Endothelial cell of umbilical vein (primary cell): Measurements from ENCODE around the gene CDH23. TPM values are rescaled to one million over a fixed set of nuclear protein-coding genes. Genes with fewer than 3 reads are reported as not detected.

Experiments used
- BruUV-seq: library from RNA; stranded (reverse); fragments of 400-500 nt; replicated peaks from 2 replicates; lab custom pipeline; 2021; lab: Mats Ljungman, UMichigan
- CTCF ChIA-PET: fragments of 300-600, 350-600 bp; sonication (Branson Sonifier 250); formaldehyde crosslinking; loops from one replicate; lab custom pipeline; 2021; ENCODE audit warnings: antibody characterized with exemption, inconsistent platforms; lab: Charles Lee
- POLR2A ChIA-PET: fragments of 300-600, 350-600 bp; sonication (Branson Sonifier 250); formaldehyde crosslinking; loops from one replicate; lab custom pipeline; 2021; ENCODE audit warnings: antibody characterized with exemption, inconsistent platforms; lab: Charles Lee
- DNase-seq: peaks from one replicate; pipeline ENCODE4 v3.0.0-alpha.2; 2011; ENCODE audit warnings: low read depth, low spot score
- FAIRE-seq: peaks from 2 replicates; lab custom pipeline; 2011; peaks lifted over from hg19 to GRCh38; lab: Jason Lieb, UNC
- H2AFZ ChIP-seq: 2 replicates; pipeline ENCODE4 v1.6.0; 2012; ENCODE audit warnings: low read depth, low read length, control low read depth, inconsistent platforms
- H3K27ac ChIP-seq: 2 replicates; pipeline ENCODE4 v1.5.1; 2011; ENCODE audit warnings: low read depth, mild to moderate bottlenecking, control low read depth, low read length, moderate library complexity; ENCODE audit not compliant: insufficient read depth
- H3K27me3 ChIP-seq, 2 experiments: 2 replicates each; pipeline versions ENCODE4 v1.6.0 to v1.6.1; 2011; ENCODE audit warnings: low read length in 2 of 2, mixed read lengths in 1 of 2; ENCODE audit not compliant: control insufficient read depth in 2 of 2, insufficient read depth in 2 of 2
- H3K36me3 ChIP-seq, 2 experiments: 2 replicates in 1 of 2; 3 replicates in 1 of 2; pipeline ENCODE4 v1.5.1; 2011; ENCODE audit warnings: low read length in 2 of 2, mild to moderate bottlenecking in 1 of 2, moderate library complexity in 1 of 2; ENCODE audit not compliant: control insufficient read depth in 2 of 2, insufficient read depth in 2 of 2; ENCODE audit errors: extremely low read depth in 1 of 2
- H3K4me1 ChIP-seq: 3 replicates; pipeline ENCODE4 v1.5.1; 2011; ENCODE audit warnings: mild to moderate bottlenecking, low read length; ENCODE audit not compliant: control insufficient read depth, insufficient read depth; ENCODE audit errors: extremely low read depth
- H3K4me2 ChIP-seq: 2 replicates; pipeline ENCODE4 v1.6.1; 2011; ENCODE audit warnings: low read length, control low read depth, mixed read lengths; ENCODE audit not compliant: insufficient read depth
- H3K4me3 ChIP-seq, 3 experiments: fragments of 200-600 bp in 1 of 3; sonication (generic), shearing (Covaris generic) in 1 of 3; replicated peaks in 1 of 3; 2 replicates each; pipeline ENCODE4 v1.5.1; 2011 to 2016; ENCODE audit warnings: control low read depth in 3 of 3, low read length in 3 of 3, mild to moderate bottlenecking in 2 of 3, inconsistent platforms in 1 of 3, low read depth in 1 of 3, moderate library complexity in 1 of 3; ENCODE audit not compliant: insufficient read depth in 1 of 3
- H3K79me2 ChIP-seq: 2 replicates; pipeline ENCODE4 v1.6.0; 2012; ENCODE audit warnings: low read length, inconsistent platforms; ENCODE audit not compliant: control insufficient read depth, insufficient read depth
- H3K9ac ChIP-seq: replicated peaks from 2 replicates; pipeline ENCODE3; 2011; ENCODE audit warnings: low read length, control low read depth; ENCODE audit not compliant: insufficient read depth; ENCODE audit errors: extremely low read depth
- H3K9me1 ChIP-seq: replicated peaks from 3 replicates; pipeline ENCODE4 v1.6.0; 2011; ENCODE audit warnings: mild to moderate bottlenecking, low read length; ENCODE audit not compliant: control insufficient read depth, insufficient read depth; ENCODE audit errors: extremely low read depth
- H3K9me3 ChIP-seq: replicated peaks from 2 replicates; pipeline ENCODE4 v1.5.1; 2012; ENCODE audit warnings: low read length, inconsistent platforms; ENCODE audit not compliant: control insufficient read depth, insufficient read depth
- H4K20me1 ChIP-seq: replicated peaks from 2 replicates; pipeline ENCODE3; 2011; ENCODE audit warnings: mild to moderate bottlenecking, low read length; ENCODE audit not compliant: control insufficient read depth, insufficient read depth; ENCODE audit errors: extremely low read depth
- CTCF ChIP-seq, 2 donors: IDR thresholded peaks; 1 replicate in 1 of 2; 2 replicates in 1 of 2; pipeline ENCODE4 v1.5.1; 2011; ENCODE audit warnings: low read length in 2 of 2, mild to moderate bottlenecking in 2 of 2, moderate library complexity in 2 of 2, control low read depth in 1 of 2, inconsistent platforms in 1 of 2, low read depth in 1 of 2; ENCODE audit not compliant: insufficient read depth in 1 of 2; ENCODE audit errors: extremely low read depth in 1 of 2
- EZH2 ChIP-seq: IDR thresholded peaks from 2 replicates; pipeline ENCODE4 v1.6.1; 2012; ENCODE audit warnings: borderline replicate concordance, low read depth, mild to moderate bottlenecking, moderate library complexity, low read length, inconsistent platforms; ENCODE audit not compliant: severe bottlenecking
- FOS ChIP-seq: IDR thresholded peaks from 2 replicates; pipeline ENCODE4 v1.6.1; 2011; ENCODE audit warnings: mild to moderate bottlenecking, low read length, moderate library complexity, borderline replicate concordance; ENCODE audit not compliant: insufficient read depth
- GATA2 ChIP-seq: IDR thresholded peaks from 2 replicates; pipeline ENCODE4 v1.7.0; 2011; ENCODE audit warnings: low read depth, mild to moderate bottlenecking, moderate library complexity, mixed read lengths, low read length; ENCODE audit not compliant: insufficient read length, insufficient read depth
- JUN ChIP-seq: IDR thresholded peaks from 2 replicates; pipeline ENCODE4 v1.6.1; 2011; ENCODE audit warnings: borderline replicate concordance, low read depth; ENCODE audit not compliant: insufficient read length, insufficient read depth
- MYC ChIP-seq: IDR thresholded peaks from one replicate; pipeline ENCODE4 v1.6.1; 2011; ENCODE audit warnings: mild to moderate bottlenecking, low read depth, low read length
- POLR2A ChIP-seq: IDR thresholded peaks from 2 replicates; pipeline ENCODE4 v1.6.1; 2012; ENCODE audit warnings: low read depth, mild to moderate bottlenecking, control low read depth, low read length
- POLR2AphosphoS5 ChIP-seq: IDR thresholded peaks from 2 replicates; pipeline ENCODE4 v1.6.1; 2012; ENCODE audit warnings: low read depth, mild to moderate bottlenecking, control low read depth, low read length, moderate library complexity; ENCODE audit not compliant: insufficient read depth
- dilution Hi-C: fragments of 300-500 bp; cut with MboI; formaldehyde crosslinking; loops from one replicate; pipeline ENCODE4 v1.15.0; 2019; ENCODE audit warnings: low sequenced_read_pairs; ENCODE audit not compliant: extremely low pct_ligation_motif_present
- intact Hi-C: fragments of 100-400 bp; cut with micrococcal nuclease; formaldehyde crosslinking; loops from one replicate; pipeline ENCODE4 v1.10.0; 2022
- polyA plus RNA-seq, 4 experiments: library from polyadenylated mRNA; depleted of rRNA in 3 of 4; stranded (reverse) in 3 of 4; unstranded in 1 of 4; fragments of >200 nt; gene quantifications; 2 replicates each; pipeline versions ENCODE4 v1.2.1 to v1.2.3, GENCODE V29; 2011 to 2012; ENCODE audit warnings: missing spikeins in 1 of 4
- total RNA-seq: library from RNA; stranded (reverse); gene quantifications from 2 replicates; pipeline ENCODE4 v1.2.3, GENCODE V29; 2021
- TF ChIP-seq, protein P1 (sequence below): IDR thresholded peaks from 2 replicates; pipeline ENCODE4 v1.6.1; 2011; ENCODE audit not compliant: insufficient read depth, insufficient read length

Gene CDH23
- total and polyA plus RNA-seq, 2 donors (not counting 3 experiments of a cell fraction or from before 2014, with no cell fraction given), result not detected

DNA sequence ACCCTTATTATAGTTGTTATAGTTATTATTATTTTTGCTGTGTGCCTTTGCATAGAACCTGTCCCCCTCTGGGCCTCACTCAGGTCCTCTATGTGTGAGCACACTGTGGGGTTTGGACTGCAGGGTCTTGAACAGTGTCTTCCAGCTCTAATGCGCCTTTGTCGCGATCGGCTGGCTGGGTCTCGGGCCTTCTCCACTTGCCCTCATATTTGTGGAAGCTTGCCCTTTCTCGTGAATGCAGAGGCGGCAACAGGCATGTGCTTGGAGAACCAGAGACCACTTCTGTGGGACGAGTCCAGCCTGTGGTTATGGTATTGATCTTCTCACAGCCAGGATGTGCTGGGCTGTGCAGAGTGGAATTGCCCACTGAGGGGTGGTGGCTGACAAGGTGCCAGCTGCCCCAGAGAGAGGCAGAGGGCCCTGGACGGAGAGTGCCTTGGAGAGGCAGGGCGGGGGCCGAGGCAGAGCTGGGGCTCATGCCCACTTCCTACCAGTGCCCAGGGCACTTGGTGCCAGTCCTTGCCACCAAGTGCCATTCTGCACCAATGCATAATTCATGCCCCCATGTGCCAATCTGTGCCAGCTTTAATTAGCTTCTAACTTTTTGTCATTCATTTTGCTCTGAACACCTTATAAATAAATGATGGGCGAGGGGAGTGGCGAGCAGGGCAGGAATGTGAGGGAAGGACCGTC lies 6.8 kb upstream of the CDH23 start:
- dilution Hi-C loops, result no loop called here
- no peak for DNase-seq
- Histone ChIP-seq H3K9ac (no peak overlapping the region), H3K4me1 (no peaks in the 10 kb centered on the region), H3K27ac (no peak overlapping the region), H3K9me1 (no peaks in the 10 kb centered on the region), H4K20me1 (no peaks in the 10 kb centered on the region), H3K79me2 (no peaks in the 10 kb centered on the region), H3K9me3 (no peaks in the 10 kb centered on the region), H3K36me3 (no peaks in the 10 kb centered on the region), H3K4me2 (no peak overlapping the region), H2AFZ (no peak overlapping the region), H3K4me3 (no peak overlapping the region), H3K27me3 (peaks cover 17 to 31% of the 10 kb centered on the region in 2 experiments)
- intact Hi-C loops, result no loop called here
- BruUV-seq, result no TSS peak
- ChIA-PET POLR2A (no interaction called here), CTCF (interaction anchor here (0.8 to 1.6 kb wide), 5 partner anchors 15 to 180 kb away, joined by 3 to 4 read pairs (median 3); no protein-coding TSS in a partner anchor)
- no peak for FAIRE-seq
- TF ChIP-seq EZH2, result no peak
- TF ChIP-seq, protein P1, sequence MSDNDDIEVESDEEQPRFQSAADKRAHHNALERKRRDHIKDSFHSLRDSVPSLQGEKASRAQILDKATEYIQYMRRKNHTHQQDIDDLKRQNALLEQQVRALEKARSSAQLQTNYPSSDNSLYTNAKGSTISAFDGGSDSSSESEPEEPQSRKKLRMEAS, result no peak
- TF ChIP-seq FOS, result no peak
- TF ChIP-seq CTCF (IDR thresholded peaks at IDR 0.05; ENCODE audit: extremely low read depth in 1 of 2, insufficient read depth in 1 of 2, low read depth in 1 of 2, low read length in 2 of 2), result no peak
- no peak for TF ChIP-seq MYC
- TF ChIP-seq POLR2AphosphoS5, result no peak
- TF ChIP-seq POLR2A, result no peak
- no peak for TF ChIP-seq JUN
- no peak for TF ChIP-seq GATA2
